Lower lobe of right lung (tissue), 2 donors: ENCODE data around the gene KCNT2. TPM values are rescaled to one million over a fixed set of nuclear protein-coding genes. Genes with fewer than 3 reads are reported as not detected.

Experiments used
- ATAC-seq, 2 donors: fragments of 200-7000 bp; cut with Tn5 transposase; one replicate each; pipeline ENCODE4 v1.9.1; 2020 to 2022; ENCODE audit warnings: mild to moderate bottlenecking in 2 of 2, moderate library complexity in 2 of 2
- DNase-seq: peaks from one replicate; pipeline ENCODE4 v3.0.0-alpha.2; 2020
- H3K27ac ChIP-seq: fragments of 200-600 bp; one replicate; pipeline ENCODE4 v1.8.0; 2022
- H3K27me3 ChIP-seq: fragments of 200-600 bp; one replicate; pipeline ENCODE4 v1.8.0; 2022; ENCODE audit warnings: low read depth
- H3K36me3 ChIP-seq: fragments of 200-600 bp; one replicate; pipeline ENCODE4 v1.8.0; 2022; ENCODE audit warnings: mild to moderate bottlenecking
- H3K4me1 ChIP-seq: fragments of 200-600 bp; one replicate; pipeline ENCODE4 v1.8.0; 2022
- H3K4me3 ChIP-seq: fragments of 200-600 bp; one replicate; pipeline ENCODE4 v1.8.0; 2022; ENCODE audit warnings: mild to moderate bottlenecking
- H3K9me3 ChIP-seq: fragments of 200-600 bp; one replicate; pipeline ENCODE4 v1.8.0; 2022
- CTCF ChIP-seq: fragments of 200-600 bp; IDR thresholded peaks from one replicate; pipeline ENCODE4 v1.8.0; 2022; ENCODE audit warnings: antibody characterized with exemption, mild to moderate bottlenecking
- intact Hi-C: fragments of 100-400 bp; cut with DNase I; formaldehyde crosslinking; loops from one replicate; pipeline ENCODE4 v1.11.0; 2022
- microRNA-seq: library from miRNA; unstranded; fragments of <30 nt; microRNA quantifications from one replicate; pipeline ENCODE4 v1.2.0, GENCODE V29; 2020; ENCODE audit warnings: borderline number of aligned reads
- total RNA-seq: library from RNA; stranded (reverse); fragmentation: NEBNext Ultra II Directional; extraction: Animal tissue kit (Norgen Biotek cat#: 25700); gene quantifications from one replicate; pipeline ENCODE4 v1.2.1, GENCODE V29; 2021
- donor health status: DM: no; HTN: yes; CAD: no; lungs with severe emphysema.

The KCNT2 gene
- total RNA-seq, 1 donor from 2014 or later, result 3.7 TPM

GRCh38 chr1:196181594-196181878 lies 426.7 kb downstream of the KCNT2 start:
- H3K4me3 ChIP-seq, result no peak overlapping the region
- no peak for ATAC-seq
- H3K9me3 ChIP-seq, result no peaks in the 10 kb centered on the region
- no peaks in the 10 kb centered on the region for H3K4me1 ChIP-seq
- H3K27ac ChIP-seq, result no peak overlapping the region
- intact Hi-C loops, result no loop called here
- no peaks in the 10 kb centered on the region for H3K36me3 ChIP-seq
- TF ChIP-seq CTCF, result no peak
- DNase-seq, result no peak
- no peaks in the 10 kb centered on the region for H3K27me3 ChIP-seq

- no peaks in the 10 kb centered on the region for H3K36me3 ChIP-seq
- TF ChIP-seq CTCF, result no peak
- no peak overlapping the region for H3K27ac ChIP-seq
- H3K4me1 ChIP-seq, result no peaks in the 10 kb centered on the region
- intact Hi-C loops, result no loop called here
- DNase-seq, result no peak
- no peak for ATAC-seq
- H3K4me3 ChIP-seq, result no peak overlapping the region
- no peaks in the 10 kb centered on the region for H3K27me3 ChIP-seq
- H3K9me3 ChIP-seq, result no peaks in the 10 kb centered on the region
Observed at GRCh38 chr1:196180847-196181593, 427.2 kb downstream of the KCNT2 start.

- Histone ChIP-seq H3K36me3 (no peaks in the 10 kb centered on the region), H3K9me3 (no peaks in the 10 kb centered on the region), H3K27ac (no peak overlapping the region), H3K4me3 (no peak overlapping the region), H3K27me3 (no peaks in the 10 kb centered on the region), H3K4me1 (no peaks in the 10 kb centered on the region)
- intact Hi-C loops, result no loop called here
- ATAC-seq (no peak), DNase-seq (no peak)
- no peak for TF ChIP-seq CTCF
Observed at GRCh38 chr1:196178083-196178635, 430.1 kb downstream of the KCNT2 start.

Small RNAs within 50 kb of the gene (microRNA-seq; reads per million reads assigned to microRNA genes)
- gene MIR4735, result not detected

Other genes starting within 250 kb of the KCNT2 start
- gene CFH, start 43.6 kb upstream of the KCNT2 start, total RNA-seq, result 69.6 TPM
- 0.24 TPM for gene CFHR3, start 166.4 kb upstream of the KCNT2 start, total RNA-seq
- gene CFHR1, start 211.3 kb upstream of the KCNT2 start, total RNA-seq, result 0.74 TPM